Activated naive CD4-positive, alpha-beta T cell treated with Interleukin-2 at 50 U/mL for 16 hours (primary cell): ENCODE measurements around the gene F2RL2.
"Not testable (repeated sequence)": the region's sequence is repeated elsewhere in the genome, so short reads cannot be mapped to it uniquely, and the experiment has no call there.

Experiments used
- DNase-seq: peaks from one replicate; pipeline ENCODE4 v3.0.0-alpha.2; 2020

Gene F2RL2

GRCh38 chr5:76620166-76620565 is 3.0 kb downstream of the F2RL2 start:
- DNase-seq = no peak

- no peak for DNase-seq
Measured at GRCh38 chr5:76617675-76618074, 5.5 kb downstream of the F2RL2 start.

GRCh38 chr5:76617229-76617628 is 6.0 kb downstream of the F2RL2 start:
- DNase-seq = no peak

GRCh38 chr5:76616206-76616605 is 7.0 kb downstream of the F2RL2 start:
- DNase-seq = no peak

GRCh38 chr5:76615759-76616158 is 7.4 kb downstream of the F2RL2 start:
- no peak for DNase-seq

- no peak for DNase-seq
Measured at GRCh38 chr5:76612942-76613341, 10.3 kb downstream of the F2RL2 start.

GRCh38 chr5:76610196-76610595 is 13.0 kb downstream of the F2RL2 start:
- DNase-seq = no peak

GRCh38 chr5:76608833-76609232 is 14.4 kb downstream of the F2RL2 start:
- DNase-seq = no peak

GRCh38 chr5:76607353-76607871 is 15.8 kb downstream of the F2RL2 start:
- DNase-seq = no peak

GRCh38 chr5:76606701-76607100 is 16.5 kb downstream of the F2RL2 start:
- no peak for DNase-seq

GRCh38 chr5:76604838-76605237 is 18.4 kb downstream of the F2RL2 start:
- DNase-seq = no peak

- DNase-seq = not testable (repeated sequence)
Measured at GRCh38 chr5:76603991-76604390, 19.2 kb downstream of the F2RL2 start.

GRCh38 chr5:76602094-76602726 is 21.0 kb downstream of the F2RL2 start:
- DNase-seq = no peak

GRCh38 chr5:76601470-76601869 is 21.7 kb downstream of the F2RL2 start:
- no peak for DNase-seq

GRCh38 chr5:76600716-76601115 is 22.5 kb downstream of the F2RL2 start:
- no peak for DNase-seq

- DNase-seq = no peak
Measured at GRCh38 chr5:76598531-76598930, 24.7 kb downstream of the F2RL2 start.

GRCh38 chr5:76595755-76596481 is 27.3 kb downstream of the F2RL2 start:
- DNase-seq = no peak

- DNase-seq = no peak
Measured at GRCh38 chr5:76594107-76594506, 29.1 kb downstream of the F2RL2 start.

- no peak for DNase-seq
Measured at GRCh38 chr5:76592692-76593091, 30.5 kb downstream of the F2RL2 start.

- DNase-seq = no peak
Measured at GRCh38 chr5:76591366-76591765, 31.8 kb downstream of the F2RL2 start.

- DNase-seq = no peak
Measured at GRCh38 chr5:76590027-76590426, 33.2 kb downstream of the F2RL2 start.

GRCh38 chr5:76586531-76586930 is 36.7 kb downstream of the F2RL2 start:
- no peak for DNase-seq

GRCh38 chr5:76585783-76586217 is 37.4 kb downstream of the F2RL2 start:
- DNase-seq = no peak
